ENCODE measurements around the gene GSTM3.

The GSTM3 gene

DNA sequence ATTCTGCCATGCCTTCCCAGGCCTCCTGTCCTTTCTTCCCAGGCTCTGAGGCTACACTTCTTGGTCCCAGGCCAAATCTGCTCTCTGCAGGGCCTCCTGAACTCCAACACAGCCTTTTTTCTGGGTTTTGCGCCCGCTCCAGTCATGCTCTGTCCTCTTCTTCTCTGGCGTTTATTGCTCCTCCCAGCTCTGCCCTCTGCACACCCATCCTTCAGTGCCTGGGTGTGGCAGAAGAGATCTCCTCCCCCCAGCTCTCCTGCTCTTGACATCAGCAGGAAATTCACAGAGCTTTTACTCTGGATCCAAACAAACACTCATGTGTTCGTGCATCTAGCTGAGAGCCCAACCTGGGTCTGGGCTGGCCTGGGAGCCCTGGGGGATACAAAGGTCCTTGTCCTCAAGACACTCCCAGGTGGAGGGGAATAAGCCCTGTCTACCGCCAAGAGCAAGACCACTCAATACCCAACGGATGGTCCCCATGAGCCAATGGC lies 45.7 kb upstream of the GSTM3 start:
- TF ChIP-seq, protein P1, sequence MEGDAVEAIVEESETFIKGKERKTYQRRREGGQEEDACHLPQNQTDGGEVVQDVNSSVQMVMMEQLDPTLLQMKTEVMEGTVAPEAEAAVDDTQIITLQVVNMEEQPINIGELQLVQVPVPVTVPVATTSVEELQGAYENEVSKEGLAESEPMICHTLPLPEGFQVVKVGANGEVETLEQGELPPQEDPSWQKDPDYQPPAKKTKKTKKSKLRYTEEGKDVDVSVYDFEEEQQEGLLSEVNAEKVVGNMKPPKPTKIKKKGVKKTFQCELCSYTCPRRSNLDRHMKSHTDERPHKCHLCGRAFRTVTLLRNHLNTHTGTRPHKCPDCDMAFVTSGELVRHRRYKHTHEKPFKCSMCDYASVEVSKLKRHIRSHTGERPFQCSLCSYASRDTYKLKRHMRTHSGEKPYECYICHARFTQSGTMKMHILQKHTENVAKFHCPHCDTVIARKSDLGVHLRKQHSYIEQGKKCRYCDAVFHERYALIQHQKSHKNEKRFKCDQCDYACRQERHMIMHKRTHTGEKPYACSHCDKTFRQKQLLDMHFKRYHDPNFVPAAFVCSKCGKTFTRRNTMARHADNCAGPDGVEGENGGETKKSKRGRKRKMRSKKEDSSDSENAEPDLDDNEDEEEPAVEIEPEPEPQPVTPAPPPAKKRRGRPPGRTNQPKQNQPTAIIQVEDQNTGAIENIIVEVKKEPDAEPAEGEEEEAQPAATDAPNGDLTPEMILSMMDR (IDR thresholded peaks at IDR 0.05) = no peak

DNA sequence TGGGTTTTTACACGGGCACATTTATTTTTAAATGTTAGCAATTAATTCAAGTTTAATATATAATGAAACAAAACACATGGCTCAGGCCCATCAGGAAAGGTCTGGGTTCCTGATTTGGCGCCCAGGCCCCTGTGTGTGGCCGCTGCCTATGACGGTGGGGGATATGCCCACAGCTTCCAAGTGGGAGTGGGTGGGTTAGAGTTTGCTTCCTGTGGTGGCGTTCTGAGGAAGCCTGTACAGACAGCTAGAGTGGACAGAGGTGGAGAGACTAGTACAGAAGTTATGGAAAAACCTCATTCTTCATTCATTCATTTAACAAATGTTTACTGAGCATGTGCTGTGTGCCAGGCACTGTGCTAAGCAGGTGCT lies 45.3 kb upstream of the GSTM3 start:
- TF ChIP-seq, protein P1 (IDR thresholded peaks at IDR 0.05) = no peak

DNA sequence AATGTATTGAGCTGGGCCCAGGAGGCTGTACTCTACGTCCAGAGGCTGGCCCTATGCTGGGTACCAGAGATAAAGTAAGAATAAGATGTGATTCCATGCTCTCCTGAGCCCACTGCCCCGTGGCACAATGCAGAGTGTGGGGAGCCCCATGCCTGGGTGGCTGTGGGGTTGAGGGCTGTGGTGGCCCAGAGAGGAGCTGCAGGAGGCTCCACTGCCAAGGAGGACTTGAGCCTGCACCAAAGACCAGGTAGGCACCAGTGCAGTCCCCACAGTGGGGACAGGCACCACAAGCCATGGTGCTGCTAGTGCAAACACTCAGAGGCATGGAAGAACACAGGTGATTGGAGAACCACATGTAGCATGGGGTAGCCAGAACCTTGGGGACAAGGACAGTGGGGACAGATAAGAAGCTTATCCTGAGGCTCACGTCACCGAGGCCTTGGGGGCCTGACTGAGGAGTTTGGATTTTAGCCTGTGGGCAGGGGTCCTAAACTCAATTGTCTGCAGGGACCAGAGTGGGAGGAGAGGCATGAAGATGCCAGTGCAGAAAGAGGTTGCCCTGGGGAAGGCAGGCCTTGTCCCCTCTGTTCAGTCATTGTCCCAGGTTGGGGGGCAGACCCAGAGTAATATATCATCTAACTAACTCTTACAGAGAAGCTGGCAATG lies 44.7 kb upstream of the GSTM3 start:
- TF ChIP-seq, protein P1 (IDR thresholded peaks at IDR 0.05) = no peak

DNA sequence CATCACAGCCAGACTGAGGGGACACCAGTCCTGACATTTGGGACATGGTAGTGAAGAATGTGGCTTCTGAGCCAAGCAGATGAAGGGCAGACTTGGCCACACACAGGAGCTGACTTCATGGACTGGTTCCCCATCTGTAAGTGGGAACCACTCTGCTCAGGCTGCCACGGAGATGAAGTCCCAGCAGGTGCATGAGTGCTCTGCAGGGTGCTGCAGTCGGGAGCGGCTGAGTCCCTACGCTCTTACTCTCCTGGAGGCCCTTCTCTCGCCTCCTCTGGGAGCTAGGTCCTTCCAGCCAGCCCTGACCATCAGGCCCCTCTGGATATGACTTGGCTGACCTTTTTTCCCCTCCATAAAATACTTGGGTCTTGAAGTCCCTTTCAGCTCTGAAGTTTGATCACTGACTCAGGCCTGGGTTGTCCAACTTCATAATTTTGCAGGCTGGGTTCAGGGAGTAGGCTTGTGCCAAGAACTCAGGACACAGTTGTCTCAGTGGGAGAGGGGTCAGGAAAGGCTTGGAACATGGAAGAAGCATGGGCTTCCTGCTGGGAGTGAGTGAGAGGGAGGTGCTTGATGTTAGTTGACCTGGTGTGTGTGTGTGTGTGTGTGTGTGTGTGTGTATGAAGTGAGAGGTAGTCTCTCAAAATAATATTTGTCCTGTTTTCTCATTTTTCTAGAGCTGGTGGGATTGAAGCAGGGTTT lies 43.9 kb upstream of the GSTM3 start:
- TF ChIP-seq, protein P1 (IDR thresholded peaks at IDR 0.05) = no peak

DNA sequence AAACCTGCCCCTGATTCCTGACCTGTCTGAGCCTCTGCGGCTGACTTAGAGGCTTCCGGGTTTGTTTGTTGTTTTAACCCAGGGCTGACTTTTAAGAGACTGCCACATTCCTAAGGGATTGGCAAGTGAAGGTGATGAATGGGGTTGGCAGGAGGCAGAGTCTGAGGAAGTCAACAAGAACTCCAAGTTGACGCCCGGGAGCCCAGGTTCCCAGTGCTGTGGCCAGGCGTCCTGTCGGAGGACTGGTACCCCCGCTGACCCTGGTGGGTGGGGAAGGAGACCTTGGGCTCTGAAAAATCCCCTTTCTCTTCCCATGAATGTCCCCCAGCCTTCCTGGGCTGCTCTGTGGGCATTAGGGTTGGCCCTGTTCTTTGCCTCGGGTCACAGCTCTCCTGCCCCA lies 42.6 kb upstream of the GSTM3 start:
- TF ChIP-seq, protein P1 (IDR thresholded peaks at IDR 0.05) = no peak

DNA sequence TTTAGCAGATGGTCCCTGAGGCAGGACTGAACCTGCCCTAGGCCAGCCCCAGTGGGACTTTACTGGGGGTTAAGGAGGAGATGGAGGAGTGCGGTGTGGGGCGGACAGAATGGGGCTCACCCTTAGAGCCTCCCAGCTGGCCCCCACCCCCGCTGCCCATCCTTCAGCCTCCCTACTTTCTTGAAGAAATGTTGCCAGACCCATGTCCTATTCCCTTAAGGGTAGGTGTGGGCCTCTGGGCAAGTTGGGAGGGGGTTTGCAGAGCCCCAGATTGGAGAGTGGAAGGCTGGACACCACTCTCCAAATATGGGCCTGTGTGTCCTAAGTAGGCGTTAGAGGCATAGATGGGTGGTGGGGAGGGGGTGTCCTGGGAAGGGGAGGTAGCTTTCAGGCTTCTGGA lies 42.1 kb upstream of the GSTM3 start:
- TF ChIP-seq, protein P1 (IDR thresholded peaks at IDR 0.05) = no peak

DNA sequence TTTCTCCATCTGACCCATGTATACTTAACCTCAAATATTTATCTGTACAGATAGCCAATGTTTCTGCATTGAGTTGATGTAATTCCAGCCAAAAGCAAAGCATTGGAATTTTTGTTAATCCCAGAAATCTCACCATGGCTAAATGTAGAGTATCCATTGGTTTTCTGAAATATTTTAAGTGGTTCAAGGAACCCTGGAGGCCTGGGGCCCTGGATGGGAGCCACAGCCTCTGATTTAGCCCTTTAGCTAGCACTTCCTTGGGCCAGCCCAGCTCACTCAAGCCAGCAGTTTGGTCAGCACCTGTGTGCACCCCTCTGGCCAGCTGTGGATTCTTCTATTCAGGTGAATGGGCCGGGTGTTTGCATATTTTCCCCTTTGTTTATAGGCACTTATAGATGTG lies 41.7 kb upstream of the GSTM3 start:
- TF ChIP-seq, protein P1 (IDR thresholded peaks at IDR 0.05) = no peak
